Fibroblast of skin of right quadriceps (primary cell): ENCODE data around the gene IL20RA.
"Not testable (repeated sequence)": the region's sequence is repeated elsewhere in the genome, so short reads cannot be mapped to it uniquely, and the experiment has no call there.

Experiments used
- DNase-seq: peaks from one replicate; pipeline ENCODE4 v3.0.0-alpha.2; 2013

Gene IL20RA

DNA sequence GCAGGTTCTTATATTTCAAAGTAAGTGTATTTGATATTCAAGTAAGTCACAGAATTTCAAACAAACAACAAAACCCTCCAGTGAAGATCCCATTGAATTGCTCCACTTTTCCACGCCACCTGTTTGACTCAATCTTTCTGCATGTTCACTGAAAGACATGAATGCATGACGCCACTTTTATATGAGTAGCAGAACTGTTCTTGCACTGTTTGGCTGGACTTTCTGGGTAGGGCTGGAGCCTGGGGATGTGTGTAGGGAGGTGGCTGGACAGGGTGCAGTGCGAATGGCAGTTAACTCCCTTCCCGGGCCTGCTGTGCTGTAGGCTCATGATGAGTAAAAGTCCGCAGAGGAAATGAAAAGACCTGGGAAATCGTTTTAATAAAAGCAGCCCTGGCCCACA, 39.7 kb downstream of the IL20RA start:
- DNase-seq, result no peak

DNA sequence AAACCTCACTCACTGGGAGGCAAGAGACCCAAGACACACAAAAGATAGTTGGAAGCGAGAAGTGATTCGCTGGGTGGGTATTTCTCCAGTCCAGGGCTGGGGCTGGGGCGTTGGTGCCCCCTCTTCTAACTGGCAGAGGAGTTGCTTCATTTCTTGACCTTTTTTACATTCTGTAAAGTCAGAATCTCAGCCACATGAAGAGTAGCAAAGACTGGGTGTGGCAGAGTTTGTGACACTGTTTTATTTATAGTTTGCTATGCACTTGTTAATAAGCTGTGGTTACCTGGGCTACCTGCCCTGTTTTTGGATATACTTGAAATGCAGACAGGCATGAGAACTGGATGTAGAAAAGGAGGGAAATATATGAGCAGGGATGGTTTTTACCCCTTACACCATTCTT, 42.3 kb downstream of the IL20RA start:
- DNase-seq, result no peak

DNA sequence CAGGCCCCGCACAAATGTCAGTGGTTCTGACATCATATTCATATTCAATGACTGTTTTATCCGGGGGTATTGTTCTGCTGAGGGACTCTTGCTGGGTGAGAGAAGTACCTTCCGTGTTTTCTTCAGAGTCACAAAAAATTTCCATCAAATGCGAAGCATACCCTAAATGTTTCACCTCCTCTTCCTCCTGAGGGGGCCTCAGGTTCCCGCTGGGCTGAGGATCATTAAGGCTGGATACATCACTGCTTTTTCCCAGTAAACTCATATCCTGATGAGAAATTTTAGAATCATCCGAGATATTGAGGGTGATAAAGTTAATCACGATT, 42.8 kb downstream of the IL20RA start:
- DNase-seq, result no peak

DNA sequence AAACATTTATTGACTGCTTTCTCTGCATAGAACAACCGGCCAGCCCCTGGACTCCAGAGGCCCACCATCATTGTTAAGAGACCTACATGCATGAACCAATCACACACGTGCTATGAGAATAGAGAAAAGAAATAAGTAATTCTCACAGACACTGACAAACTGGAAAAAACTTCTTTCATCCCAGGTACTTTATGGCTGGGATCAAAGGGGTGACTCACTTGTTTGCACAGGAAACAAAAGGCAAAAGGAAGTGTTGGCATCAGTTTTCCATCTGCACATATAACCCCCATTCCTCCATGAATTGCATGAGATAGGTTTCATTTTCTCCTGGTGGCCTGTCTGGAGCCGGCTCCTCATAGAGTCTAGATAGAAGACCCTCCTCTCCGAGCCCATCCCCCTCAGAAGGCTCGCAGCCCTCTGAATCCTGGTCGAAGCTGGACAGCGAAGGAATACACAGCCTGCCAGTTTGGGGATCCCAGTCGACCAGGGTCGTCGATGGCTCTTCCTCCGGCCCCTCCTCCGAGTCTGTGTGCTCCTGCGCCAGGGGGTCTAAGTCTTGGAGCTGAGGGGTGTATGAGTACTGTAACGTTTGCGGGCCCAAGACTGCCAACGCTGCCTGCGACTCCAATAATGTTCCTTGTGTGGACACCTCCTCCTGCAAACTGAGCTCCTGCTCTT, 43.3 kb downstream of the IL20RA start:
- DNase-seq, result no peak

DNA sequence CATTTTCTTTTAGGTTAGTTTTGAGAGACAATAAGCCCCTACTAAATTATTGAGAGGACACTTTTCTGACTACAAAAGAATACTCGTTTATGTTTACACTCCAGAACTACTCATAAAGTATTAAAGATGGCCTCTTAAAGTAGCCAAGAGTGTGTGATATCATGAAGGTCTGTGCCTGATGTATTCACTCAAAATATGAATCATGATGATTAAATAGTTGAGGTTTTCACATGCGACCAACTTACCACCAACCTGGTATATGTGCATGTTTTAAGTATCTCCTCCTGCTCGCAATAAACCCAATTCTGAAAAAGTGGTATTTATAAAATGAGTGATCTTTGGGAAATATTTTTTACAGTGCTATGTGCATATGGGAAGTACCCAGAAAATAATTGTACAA, 43.9 kb downstream of the IL20RA start:
- no peak for DNase-seq

DNA sequence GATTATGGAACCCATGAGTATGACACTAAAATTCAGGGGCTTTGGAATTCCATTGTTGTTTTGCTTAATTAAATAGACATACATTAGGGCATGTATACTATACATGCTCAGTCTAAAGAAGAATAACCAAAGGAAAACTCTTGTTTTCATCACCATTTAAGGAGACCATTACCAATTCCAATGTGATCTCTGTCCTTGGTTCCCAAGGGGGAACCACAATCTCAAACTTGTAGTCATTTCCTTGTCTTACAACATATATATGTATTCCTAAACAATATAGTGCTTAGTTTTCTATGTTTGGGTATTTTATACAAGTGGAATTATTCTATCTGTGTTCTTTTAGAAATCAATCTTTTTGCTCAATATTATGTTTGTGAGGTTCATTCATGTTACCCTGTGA, 49.2 kb downstream of the IL20RA start:
- no peak for DNase-seq

DNA sequence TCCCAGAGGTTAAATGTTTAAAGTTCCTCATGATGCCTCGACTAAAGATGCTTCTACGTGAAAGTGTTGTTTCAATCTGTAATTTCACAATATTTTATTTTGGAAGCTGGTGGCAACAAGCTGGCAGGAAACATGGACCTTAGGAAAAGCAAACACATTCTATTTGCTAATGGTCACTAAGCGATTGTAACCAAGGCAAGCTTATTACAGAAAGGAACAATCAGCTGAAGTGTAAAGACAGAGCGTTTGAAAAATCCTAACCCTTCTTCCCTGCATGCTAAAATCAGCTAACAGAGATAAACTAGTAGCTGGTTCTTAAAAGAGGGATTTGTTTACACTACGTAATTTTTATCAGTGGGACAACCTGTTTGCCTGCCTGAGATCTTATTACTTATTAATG, 50.0 kb downstream of the IL20RA start:
- DNase-seq, result no peak

DNA sequence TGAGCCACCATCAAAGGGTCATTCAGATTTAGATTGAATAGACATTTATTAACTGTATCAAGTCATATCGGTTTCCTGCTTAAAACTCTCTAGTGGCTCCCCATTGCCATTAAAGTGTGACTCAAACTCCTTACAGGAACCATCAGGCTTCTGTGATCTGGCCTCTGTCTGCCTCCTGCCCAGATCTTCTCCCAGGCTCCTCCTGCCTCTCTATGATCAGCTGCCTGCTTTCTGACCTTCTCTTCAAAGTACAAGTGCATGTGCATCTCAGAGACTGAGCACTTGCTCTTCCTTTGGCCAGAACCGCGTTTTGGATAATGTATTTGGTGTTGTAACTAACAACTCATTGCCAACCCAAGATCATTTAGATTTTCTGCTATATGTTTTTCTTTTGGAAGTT, 52.7 kb downstream of the IL20RA start:
- no peak for DNase-seq

DNA sequence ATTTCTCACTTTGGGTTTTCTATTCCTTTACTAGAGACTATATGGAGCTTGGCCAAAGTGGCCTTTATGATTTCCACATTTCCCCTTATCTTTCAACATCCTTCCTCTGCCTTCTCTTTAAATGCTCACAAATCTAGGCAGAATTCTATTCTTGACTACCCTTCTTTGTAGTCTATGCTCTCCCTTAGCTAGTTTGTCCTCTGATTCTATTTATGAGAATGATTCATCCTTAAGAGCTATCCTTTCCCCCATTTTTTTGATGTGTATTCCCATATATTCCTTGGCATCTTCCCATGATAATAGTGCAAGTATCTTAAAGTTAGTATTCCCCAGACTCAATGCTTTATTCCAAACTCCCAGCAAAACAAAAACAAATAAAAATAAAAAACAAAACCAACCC, 53.1 kb downstream of the IL20RA start:
- no peak for DNase-seq

DNA sequence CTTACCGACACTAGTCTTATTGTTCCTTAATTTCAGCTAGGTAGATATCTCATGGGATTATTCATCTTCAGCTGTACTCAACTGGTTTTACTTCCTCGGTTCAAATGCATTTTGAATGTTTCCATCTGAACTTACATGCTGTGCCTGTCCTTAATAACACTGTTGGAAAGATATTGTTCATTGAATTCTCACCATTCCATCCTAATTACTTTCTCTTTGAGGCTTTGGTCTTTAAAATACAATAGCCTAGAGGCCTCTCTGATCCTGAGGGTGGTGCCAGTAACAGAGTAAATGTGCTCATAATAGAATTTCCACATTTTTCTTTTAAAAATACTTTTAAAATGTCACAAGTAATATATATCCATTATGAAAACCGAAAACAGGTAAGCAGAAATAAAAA, 54.0 kb downstream of the IL20RA start:
- no peak for DNase-seq

DNA sequence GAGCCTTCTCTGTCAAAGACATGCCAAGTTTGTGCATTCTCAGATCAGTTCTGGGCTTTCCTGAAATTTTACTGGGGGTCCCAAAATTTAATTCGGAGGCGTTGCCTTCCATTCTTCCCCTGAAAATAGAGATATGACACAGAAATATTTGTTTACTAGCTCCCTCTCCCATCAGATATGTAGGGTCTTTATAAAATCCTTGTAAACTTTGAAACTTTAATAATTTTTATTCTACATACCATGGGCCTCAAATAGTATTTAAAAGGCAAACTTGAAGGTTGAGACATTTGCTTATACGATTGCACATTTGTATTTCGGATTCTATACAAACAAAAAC, 54.6 kb downstream of the IL20RA start:
- DNase-seq, result no peak

DNA sequence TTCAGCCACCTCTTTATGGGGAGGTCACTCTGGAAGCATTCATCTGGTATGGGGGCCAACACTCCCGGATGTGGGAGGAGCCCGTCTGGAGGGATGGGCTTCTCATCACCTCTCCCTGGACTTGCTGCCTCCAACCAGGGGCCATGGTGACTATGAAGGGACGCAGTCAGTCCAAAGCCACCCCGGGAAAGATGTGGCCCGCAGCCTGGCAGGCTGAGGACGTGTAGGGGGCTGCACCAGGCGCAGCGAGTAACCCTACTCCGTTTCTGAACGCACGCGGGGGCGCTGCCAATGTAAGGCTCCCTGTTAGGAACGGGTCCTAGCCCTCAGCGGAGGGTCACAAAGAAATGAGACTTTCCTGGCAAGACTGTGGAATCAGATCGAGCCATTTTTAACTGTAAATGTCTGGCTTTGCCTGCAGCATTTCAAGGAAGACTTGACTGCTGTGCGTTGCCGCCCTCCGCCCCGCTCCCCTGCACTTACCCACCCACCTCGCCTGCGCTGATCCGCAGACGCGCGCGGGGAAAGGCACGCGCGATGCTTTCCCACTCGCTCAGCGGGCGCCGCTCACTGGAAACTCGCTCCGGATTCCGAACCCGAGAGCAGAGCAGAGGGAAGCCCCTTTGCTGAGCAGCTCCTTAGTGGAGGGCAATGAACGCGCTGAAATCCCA, 55.1 kb downstream of the IL20RA start:
- DNase-seq, result no peak

DNA sequence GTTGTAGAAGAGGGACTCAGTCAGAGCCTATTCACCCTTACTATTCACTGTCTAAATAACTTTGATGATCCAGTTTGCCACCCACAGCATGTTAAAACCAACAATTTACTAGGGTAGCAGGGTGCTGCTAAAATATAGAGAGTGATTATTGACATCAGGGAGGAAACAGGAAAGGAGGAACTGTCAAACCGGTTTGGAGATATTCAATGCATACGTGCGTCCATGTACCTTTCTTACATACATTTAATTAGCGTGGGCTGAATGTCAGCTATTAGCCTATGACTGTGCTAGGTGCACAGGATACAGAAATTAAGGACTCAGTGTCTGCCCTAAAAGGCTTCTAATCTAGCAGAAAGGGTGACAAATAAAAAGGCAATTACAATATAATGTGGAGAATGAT, 57.2 kb downstream of the IL20RA start:
- no peak for DNase-seq

DNA sequence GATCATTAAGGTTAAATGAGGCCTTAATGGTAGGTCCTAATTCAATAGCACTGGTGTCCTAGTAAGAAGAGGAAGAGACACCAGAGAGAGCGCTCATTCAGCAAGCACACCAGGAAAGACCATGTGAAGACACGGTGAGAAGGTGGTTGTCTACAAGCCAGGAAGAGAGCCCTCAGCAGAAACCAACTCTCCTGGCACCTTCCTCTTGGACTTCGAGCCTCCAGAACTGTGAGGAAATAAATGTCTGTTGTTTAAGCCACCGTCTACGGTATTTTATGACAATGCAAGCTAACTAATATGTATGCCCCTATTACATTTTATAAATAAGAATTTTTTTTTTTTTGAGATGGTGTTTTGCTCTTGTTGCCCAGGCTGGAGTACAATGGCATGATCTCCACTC, 59.3 kb downstream of the IL20RA start:
- DNase-seq, result no peak

DNA sequence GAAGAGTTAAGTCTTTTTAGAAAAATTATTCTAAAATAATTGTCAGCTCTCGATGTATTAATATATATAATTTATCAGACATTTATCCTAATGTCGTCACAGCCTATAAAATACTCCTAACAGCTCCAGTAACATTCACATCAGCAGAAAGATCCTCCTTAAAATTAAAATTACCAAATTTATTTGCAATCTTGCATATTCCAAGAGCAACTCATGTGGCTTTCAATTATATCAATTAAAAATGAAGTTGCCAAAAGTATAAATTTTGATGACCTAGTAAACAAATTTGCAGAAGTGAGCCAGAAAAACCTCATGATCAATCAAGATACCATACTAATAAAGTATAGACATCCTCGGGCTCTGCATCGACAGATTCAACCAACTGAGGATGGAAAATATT, 60.2 kb downstream of the IL20RA start:
- DNase-seq, result no peak

DNA sequence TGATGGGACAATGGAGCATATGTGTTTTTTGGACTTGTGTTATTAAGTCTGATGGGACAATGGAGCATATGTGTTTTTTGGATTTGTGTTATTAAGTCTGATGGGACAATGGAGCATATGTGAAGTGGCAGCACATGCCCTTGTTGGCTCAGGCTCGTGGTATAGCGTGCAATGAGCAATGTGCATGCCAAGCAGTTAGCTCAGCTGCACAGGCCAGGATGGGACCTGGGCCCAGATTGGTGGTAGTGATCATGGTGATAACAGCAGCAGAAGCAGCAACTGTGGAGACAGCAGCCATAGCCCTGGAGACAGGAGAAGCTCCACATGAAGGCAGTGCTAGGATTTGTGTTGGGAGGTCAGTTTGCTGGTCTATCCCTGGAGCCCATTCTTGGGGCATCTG, 61.1 kb downstream of the IL20RA start:
- no peak for DNase-seq

DNA sequence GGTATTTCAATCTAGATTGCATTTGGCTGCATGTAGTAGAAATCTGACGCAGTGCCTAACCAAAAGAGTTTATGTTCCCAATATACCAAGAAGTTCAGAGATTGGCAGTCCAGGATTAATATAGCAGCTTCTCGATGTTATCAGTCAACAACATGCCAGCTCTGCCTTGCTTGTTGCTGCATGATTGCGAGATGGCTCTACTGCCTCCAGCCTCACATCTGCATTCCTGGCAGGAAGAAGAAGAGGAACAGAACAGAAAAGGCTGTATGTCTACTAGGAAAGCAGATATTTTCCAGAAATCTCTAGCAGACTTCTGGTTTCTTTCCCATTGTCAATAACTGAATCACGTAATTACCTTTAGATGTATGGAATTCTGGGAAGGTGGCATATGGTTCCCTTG, 61.8 kb downstream of the IL20RA start:
- no peak for DNase-seq

DNA sequence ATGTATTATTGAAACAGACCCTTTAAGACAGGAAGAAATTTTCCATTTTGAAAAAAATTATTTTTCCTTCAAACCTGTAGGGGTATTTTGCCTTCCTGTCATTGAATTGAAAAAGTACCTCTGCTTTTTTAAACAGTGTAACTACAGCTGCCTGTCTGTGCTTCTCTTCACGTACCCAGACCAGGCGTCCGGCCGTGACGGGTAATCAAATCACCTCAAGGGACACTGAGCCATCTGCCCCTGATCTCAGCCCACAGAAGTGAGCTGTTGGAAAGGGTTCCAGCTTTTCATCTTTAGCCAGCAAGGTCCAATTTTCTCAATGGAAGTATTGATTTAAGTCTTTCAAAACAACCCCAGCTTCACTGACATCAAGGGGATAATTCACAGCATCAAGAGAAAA, 64.7 kb downstream of the IL20RA start:
- no peak for DNase-seq

DNA sequence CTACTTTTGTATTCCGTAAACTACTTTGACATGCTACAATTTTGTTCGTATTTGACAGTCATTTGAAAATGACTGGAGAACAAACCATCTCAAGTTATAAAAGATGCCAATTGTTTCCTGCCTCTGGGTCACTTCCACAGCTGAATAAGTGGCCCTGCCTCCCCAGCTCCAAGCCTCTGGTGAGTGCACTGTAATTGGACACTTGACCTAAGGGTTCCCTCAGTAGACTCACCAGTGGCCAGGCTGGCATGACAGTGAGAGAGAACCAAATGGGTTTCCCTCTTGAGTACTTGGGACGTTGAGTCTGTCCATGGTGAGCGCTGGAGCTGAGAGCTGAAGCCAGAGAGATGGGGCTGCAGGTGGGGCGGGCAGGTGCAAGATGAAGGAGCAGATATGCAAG, 65.6 kb downstream of the IL20RA start:
- DNase-seq, result no peak

DNA sequence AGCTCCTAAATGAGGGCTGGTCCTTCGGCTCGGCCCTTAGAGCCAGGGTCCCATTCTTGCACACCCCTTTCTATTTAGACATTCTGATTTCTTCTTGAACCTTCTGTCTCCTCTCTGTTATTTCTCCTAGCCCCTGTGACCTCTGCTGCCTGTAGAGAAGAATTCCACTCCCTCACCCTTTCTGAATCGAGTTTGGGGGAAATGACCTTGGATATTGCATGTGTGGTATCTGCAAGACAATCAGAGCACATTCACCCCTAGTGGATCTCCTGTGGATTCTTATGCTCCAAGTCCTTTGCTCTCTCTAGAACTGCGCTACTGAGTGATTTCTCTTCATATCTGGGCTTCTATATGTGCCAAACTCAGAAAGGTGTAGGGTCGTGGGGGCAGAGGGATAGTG, 67.7 kb downstream of the IL20RA start:
- DNase-seq, result no peak

DNA sequence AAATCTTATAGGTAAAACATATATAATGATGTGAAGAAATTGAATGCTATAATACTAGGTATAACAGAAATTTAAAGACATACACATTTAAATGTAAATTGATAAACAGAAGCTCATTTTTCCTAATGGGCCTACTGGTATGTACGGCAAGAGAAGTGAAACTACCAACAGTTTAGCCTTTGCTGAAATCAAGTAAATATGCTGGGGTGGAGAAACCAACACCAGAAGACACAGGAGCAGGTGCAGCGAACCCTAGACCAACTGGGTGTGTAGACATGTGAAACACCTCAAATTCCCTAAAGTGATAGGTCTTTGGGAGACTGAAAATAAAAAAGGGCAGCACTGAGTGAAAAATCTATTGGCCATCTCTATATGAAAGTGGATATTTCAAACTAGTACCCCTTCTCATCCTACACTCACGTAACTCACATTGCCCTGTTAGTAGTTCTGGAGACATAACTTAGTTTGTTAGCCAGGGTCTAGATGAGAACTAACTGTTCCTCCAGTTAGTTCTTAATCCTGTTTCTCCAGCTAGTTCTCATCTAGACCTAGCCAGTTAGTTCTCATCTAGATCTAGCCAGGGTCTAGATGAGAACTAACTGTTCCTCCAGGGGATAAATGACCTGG, 69.6 kb downstream of the IL20RA start:
- no peak for DNase-seq

DNA sequence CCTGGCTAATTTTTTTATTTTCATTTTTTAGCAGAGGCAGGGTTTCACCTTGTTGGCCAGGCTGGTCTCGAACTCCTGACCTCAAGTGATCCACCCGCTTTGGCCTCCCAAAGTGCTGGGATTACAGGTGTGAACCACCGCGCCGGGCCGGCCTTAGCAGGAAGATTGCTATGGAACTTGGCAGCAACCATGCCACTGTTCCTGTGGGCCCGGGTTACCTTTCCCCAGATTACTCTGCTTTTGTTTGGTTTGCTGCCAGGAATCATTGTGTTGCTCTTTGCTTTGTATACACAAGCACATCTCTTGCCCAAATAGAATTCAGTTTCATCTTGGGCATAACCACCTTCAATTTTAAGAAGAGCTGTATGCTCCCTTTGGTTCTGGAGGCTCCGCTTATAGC, 71.0 kb downstream of the IL20RA start:
- not testable (repeated sequence) for DNase-seq

DNA sequence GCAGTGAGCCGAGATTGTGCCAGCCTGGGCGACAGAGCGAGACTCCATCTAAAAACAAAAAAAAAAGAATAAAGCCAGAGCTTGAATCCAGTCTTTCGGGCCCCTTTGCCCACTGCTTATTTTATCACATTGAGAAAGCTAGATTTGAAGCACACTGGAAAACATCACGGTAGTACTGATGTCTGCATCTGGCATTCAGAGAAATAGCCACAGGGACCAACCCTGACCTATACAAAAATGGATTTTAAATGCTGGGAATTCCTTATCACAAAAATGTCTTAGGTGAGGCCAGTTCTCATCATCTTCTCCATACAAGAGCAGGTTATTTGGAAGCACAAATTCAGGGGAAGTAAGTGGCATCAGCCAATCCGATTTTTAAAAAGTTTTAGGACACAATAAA, 73.2 kb downstream of the IL20RA start:
- no peak for DNase-seq

DNA sequence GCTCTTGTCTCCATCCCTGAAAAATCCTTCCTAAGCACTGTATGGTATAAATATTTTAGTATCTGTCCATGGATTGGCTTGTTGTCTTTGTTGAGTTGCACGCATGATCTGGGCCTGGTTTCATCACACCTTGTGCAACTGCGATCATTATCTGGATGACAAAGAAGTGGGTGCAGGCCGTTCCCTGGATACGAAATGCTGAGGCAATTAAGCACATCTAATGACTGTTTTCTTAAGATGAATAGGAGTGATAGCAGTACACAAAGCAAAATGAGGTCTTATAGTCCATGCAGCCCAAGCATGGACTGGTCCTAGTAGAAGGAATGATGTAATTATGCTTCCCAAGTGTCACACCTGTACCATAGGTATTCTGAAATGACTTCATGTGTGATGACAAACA, 74.8 kb downstream of the IL20RA start:
- DNase-seq, result no peak

DNA sequence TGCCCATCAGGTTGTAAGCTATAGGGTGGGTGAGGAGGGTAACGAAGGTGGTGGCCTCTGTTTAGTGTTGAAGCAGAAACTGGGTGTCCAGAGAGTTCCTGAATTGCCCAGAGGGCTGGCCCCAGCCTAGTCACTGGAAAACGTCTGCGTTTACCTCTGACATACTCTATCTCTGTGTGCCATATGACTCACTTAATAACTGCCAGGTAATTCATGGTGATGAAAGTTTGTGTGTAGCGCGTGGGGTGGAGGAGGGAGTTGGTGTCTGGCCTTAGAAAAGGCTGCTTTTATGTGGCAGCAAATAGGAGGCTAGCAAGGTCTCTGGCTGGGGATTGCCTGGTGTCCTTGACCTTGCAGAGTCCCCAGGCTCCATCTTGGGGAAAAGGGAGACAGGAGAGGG, 75.3 kb downstream of the IL20RA start:
- DNase-seq, result no peak
